ENCODE measurements around the gene IL17REL. TPM values are rescaled to one million over a fixed set of nuclear protein-coding genes. Genes with fewer than 3 reads are reported as not detected.
A peak's percentile ranks its signal among the peaks of the same experiment; 100 is the strongest.

IL17REL gene
- total and polyA plus RNA-seq, 5 donors from 2014 or later, result 0.07 to 0.57 TPM; not detected in 3

GRCh38 chr22:50009251-50009650, 3.3 kb downstream of the IL17REL start:
- Mint-ChIP-seq H3K27ac (no peak overlapping the region), H3K9me3 (no peaks in the 10 kb centered on the region), H3K4me1 (peaks cover 0 to 25% (median 5%) of the 10 kb centered on the region in 4 donors), H3K36me3 (no peaks in the 10 kb centered on the region), H3K27me3 (peaks cover 4% of the 10 kb centered on the region), H3K4me3 (peak overlapping the region in 1 of 4 donors; percentile 28)
- H3K4me1 ChIP-seq (ENCODE audit: control insufficient read depth, insufficient read depth, low read length, poor library complexity, severe bottlenecking), result peaks cover 32% of the 10 kb centered on the region
- no peaks in the 10 kb centered on the region for H3K9me3 ChIP-seq (ENCODE audit: control insufficient read depth in 2 of 2, low read length in 2 of 2)
- no peak overlapping the region for H3K4me3 ChIP-seq (ENCODE audit: low read depth, low read length)
- no peaks in the 10 kb centered on the region for H3K36me3 ChIP-seq (ENCODE audit: control insufficient read depth, insufficient read depth, low read length)
- H3K27me3 ChIP-seq (ENCODE audit: control insufficient read depth, insufficient read depth, low read length), result no peaks in the 10 kb centered on the region
- no peak overlapping the region for H3K27ac ChIP-seq (ENCODE audit: insufficient read depth, low read length, poor library complexity, severe bottlenecking)
- no peak for DNase-seq
- no peak for ATAC-seq (ENCODE audit: low read depth in 2 of 2)

GRCh38 chr22:50008151-50009040, 4.2 kb downstream of the IL17REL start:
- H3K4me3 ChIP-seq (ENCODE audit: low read depth, low read length), result no peak overlapping the region
- peak overlapping the region in 1 of 4 donors; percentile 61 for H3K4me3 Mint-ChIP-seq
- peaks cover 9% of the 10 kb centered on the region for H3K27me3 Mint-ChIP-seq
- H3K9me3 Mint-ChIP-seq, result no peaks in the 10 kb centered on the region
- H3K4me1 Mint-ChIP-seq, result peaks cover 0 to 20% (median 5%) of the 10 kb centered on the region in 4 donors
- DNase-seq, result no peak
- ATAC-seq (ENCODE audit: low read depth in 2 of 2), result no peak
- H3K4me1 ChIP-seq (ENCODE audit: control insufficient read depth, insufficient read depth, low read length, poor library complexity, severe bottlenecking), result peaks cover 24% of the 10 kb centered on the region
- H3K36me3 ChIP-seq (ENCODE audit: control insufficient read depth, insufficient read depth, low read length), result no peaks in the 10 kb centered on the region
- H3K27me3 ChIP-seq (ENCODE audit: control insufficient read depth, insufficient read depth, low read length), result no peaks in the 10 kb centered on the region
- H3K27ac Mint-ChIP-seq, result no peak overlapping the region
- no peaks in the 10 kb centered on the region for H3K9me3 ChIP-seq (ENCODE audit: control insufficient read depth in 2 of 2, low read length in 2 of 2)
- no peak overlapping the region for H3K27ac ChIP-seq (ENCODE audit: insufficient read depth, low read length, poor library complexity, severe bottlenecking)
- H3K36me3 Mint-ChIP-seq, result no peaks in the 10 kb centered on the region

GRCh38 chr22:50007057-50007511, 5.5 kb downstream of the IL17REL start:
- Histone ChIP-seq H3K27me3 (ENCODE audit: control insufficient read depth, insufficient read depth, low read length) (no peaks in the 10 kb centered on the region), H3K9me3 (ENCODE audit: control insufficient read depth in 2 of 2, low read length in 2 of 2) (no peaks in the 10 kb centered on the region), H3K4me3 (ENCODE audit: low read depth, low read length) (no peak overlapping the region), H3K27ac (ENCODE audit: insufficient read depth, low read length, poor library complexity, severe bottlenecking) (no peak overlapping the region), H3K36me3 (ENCODE audit: control insufficient read depth, insufficient read depth, low read length) (no peaks in the 10 kb centered on the region), H3K4me1 (ENCODE audit: control insufficient read depth, insufficient read depth, low read length, poor library complexity, severe bottlenecking) (peaks cover 17% of the 10 kb centered on the region)
- Mint-ChIP-seq H3K4me3 (no peak overlapping the region), H3K4me1 (peaks cover 0 to 12% (median 5%) of the 10 kb centered on the region in 4 donors), H3K9me3 (no peaks in the 10 kb centered on the region), H3K36me3 (no peaks in the 10 kb centered on the region), H3K27me3 (peaks cover 5% of the 10 kb centered on the region), H3K27ac (peak overlapping the region in 1 of 3 donors; percentile 47)
- ATAC-seq (ENCODE audit: low read depth in 2 of 2) (no peak), DNase-seq (no peak)

- Mint-ChIP-seq H3K4me3 (no peak overlapping the region), H3K9me3 (no peaks in the 10 kb centered on the region), H3K27ac (peak overlapping the region in 1 of 3 donors; percentile 28), H3K4me1 (peaks cover 0 to 2% (median 0%) of the 10 kb centered on the region in 4 donors), H3K36me3 (no peaks in the 10 kb centered on the region), H3K27me3 (peaks cover 10% of the 10 kb centered on the region)
- Histone ChIP-seq H3K9me3 (ENCODE audit: control insufficient read depth in 2 of 2, low read length in 2 of 2) (no peaks in the 10 kb centered on the region), H3K4me1 (ENCODE audit: control insufficient read depth, insufficient read depth, low read length, poor library complexity, severe bottlenecking) (peaks cover under 1% of the 10 kb centered on the region), H3K36me3 (ENCODE audit: control insufficient read depth, insufficient read depth, low read length) (no peaks in the 10 kb centered on the region), H3K27me3 (ENCODE audit: control insufficient read depth, insufficient read depth, low read length) (no peaks in the 10 kb centered on the region), H3K27ac (ENCODE audit: insufficient read depth, low read length, poor library complexity, severe bottlenecking) (no peak overlapping the region), H3K4me3 (ENCODE audit: low read depth, low read length) (no peak overlapping the region)
- ATAC-seq (ENCODE audit: low read depth in 2 of 2), result no peak
- DNase-seq, result no peak
These were observed 7.6 kb downstream of the IL17REL start for GRCh38 chr22:50004918-50005317.

- no peak for ATAC-seq (ENCODE audit: low read depth in 2 of 2)
- H3K9me3 Mint-ChIP-seq, result no peaks in the 10 kb centered on the region
- peaks cover 0 to 9% (median 0%) of the 10 kb centered on the region in 4 donors for H3K4me1 Mint-ChIP-seq
These were observed 9.8 kb downstream of the IL17REL start for GRCh38 chr22:50002791-50003190.

GRCh38 chr22:50001388-50002231, 11.0 kb downstream of the IL17REL start:
- Mint-ChIP-seq H3K27me3 (peaks cover 10% of the 10 kb centered on the region), H3K9me3 (no peaks in the 10 kb centered on the region), H3K36me3 (no peaks in the 10 kb centered on the region), H3K4me1 (peaks cover 0 to 9% (median 0%) of the 10 kb centered on the region in 4 donors), H3K4me3 (no peak overlapping the region), H3K27ac (no peak overlapping the region)
- no peaks in the 10 kb centered on the region for H3K36me3 ChIP-seq (ENCODE audit: control insufficient read depth, insufficient read depth, low read length)
- DNase-seq, result no peak
- no peak for ATAC-seq (ENCODE audit: low read depth in 2 of 2)
- H3K4me1 ChIP-seq (ENCODE audit: control insufficient read depth, insufficient read depth, low read length, poor library complexity, severe bottlenecking), result no peaks in the 10 kb centered on the region
- no peak overlapping the region for H3K27ac ChIP-seq (ENCODE audit: insufficient read depth, low read length, poor library complexity, severe bottlenecking)
- H3K27me3 ChIP-seq (ENCODE audit: control insufficient read depth, insufficient read depth, low read length), result no peaks in the 10 kb centered on the region
- no peak overlapping the region for H3K4me3 ChIP-seq (ENCODE audit: low read depth, low read length)
- no peaks in the 10 kb centered on the region for H3K9me3 ChIP-seq (ENCODE audit: control insufficient read depth in 2 of 2, low read length in 2 of 2)

More at GRCh38 chr22:50002791-50003190, 9.8 kb downstream of the IL17REL start:
- Mint-ChIP-seq H3K36me3 (no peaks in the 10 kb centered on the region), H3K4me3 (no peak overlapping the region), H3K27ac (no peak overlapping the region), H3K27me3 (peaks cover 10% of the 10 kb centered on the region)
- Histone ChIP-seq H3K4me1 (ENCODE audit: control insufficient read depth, insufficient read depth, low read length, poor library complexity, severe bottlenecking) (no peaks in the 10 kb centered on the region), H3K27ac (ENCODE audit: insufficient read depth, low read length, poor library complexity, severe bottlenecking) (no peak overlapping the region), H3K9me3 (ENCODE audit: control insufficient read depth in 2 of 2, low read length in 2 of 2) (no peaks in the 10 kb centered on the region), H3K36me3 (ENCODE audit: control insufficient read depth, insufficient read depth, low read length) (no peaks in the 10 kb centered on the region), H3K27me3 (ENCODE audit: control insufficient read depth, insufficient read depth, low read length) (no peaks in the 10 kb centered on the region), H3K4me3 (ENCODE audit: low read depth, low read length) (no peak overlapping the region)
- no peak for DNase-seq

- peaks cover 0 to 9% (median 0%) of the 10 kb centered on the region in 4 donors for H3K4me1 Mint-ChIP-seq
- H3K27ac Mint-ChIP-seq, result no peak overlapping the region
- no peak for DNase-seq
- no peaks in the 10 kb centered on the region for H3K4me1 ChIP-seq (ENCODE audit: control insufficient read depth, insufficient read depth, low read length, poor library complexity, severe bottlenecking)
- H3K4me3 ChIP-seq (ENCODE audit: low read depth, low read length), result no peak overlapping the region
- no peak for ATAC-seq (ENCODE audit: low read depth in 2 of 2)
- H3K36me3 Mint-ChIP-seq, result no peaks in the 10 kb centered on the region
- H3K36me3 ChIP-seq (ENCODE audit: control insufficient read depth, insufficient read depth, low read length), result no peaks in the 10 kb centered on the region
- no peak overlapping the region for H3K27ac ChIP-seq (ENCODE audit: insufficient read depth, low read length, poor library complexity, severe bottlenecking)
- no peak overlapping the region for H3K4me3 Mint-ChIP-seq
- no peaks in the 10 kb centered on the region for H3K27me3 ChIP-seq (ENCODE audit: control insufficient read depth, insufficient read depth, low read length)
- H3K27me3 Mint-ChIP-seq, result peaks cover 10% of the 10 kb centered on the region
- H3K9me3 Mint-ChIP-seq, result no peaks in the 10 kb centered on the region
- no peaks in the 10 kb centered on the region for H3K9me3 ChIP-seq (ENCODE audit: control insufficient read depth in 2 of 2, low read length in 2 of 2)
These were observed 11.8 kb downstream of the IL17REL start for GRCh38 chr22:50000587-50001387.
